CD8-positive, alpha-beta memory T cell (primary cell): ENCODE results near the gene CHCT1. TPM values are rescaled to one million over a fixed set of nuclear protein-coding genes. Genes with fewer than 3 reads are reported as not detected.

ENCODE experiments used
- CTCF ChIA-PET: fragments of 350-600 bp; sonication (Branson Sonifier 250); formaldehyde crosslinking; loops from one replicate; lab custom pipeline; 2021; ENCODE audit warnings: antibody characterized with exemption; lab: Charles Lee
- POLR2A ChIA-PET: fragments of 350-600 bp; sonication (Branson Sonifier 250); formaldehyde crosslinking; loops from one replicate; lab custom pipeline; 2021; ENCODE audit warnings: antibody characterized with exemption; lab: Charles Lee
- DNase-seq, 5 donors: peaks; one replicate each; pipeline versions ENCODE4 v3.0.0 to v3.0.0-alpha.2; 2020 to 2022; ENCODE audit warnings: mixed read lengths in 1 of 5
- H3K27ac ChIP-seq: one replicate; pipeline ENCODE4 v1.7.0; 2013; ENCODE audit warnings: low read depth, mild to moderate bottlenecking, low read length, moderate library complexity
- H3K27me3 ChIP-seq: 2 replicates; pipeline ENCODE4 v1.7.0; 2013; ENCODE audit warnings: low read length, mild to moderate bottlenecking; ENCODE audit not compliant: insufficient read depth, poor library complexity, severe bottlenecking
- H3K36me3 ChIP-seq: 2 replicates; pipeline ENCODE4 v1.7.0; 2013; ENCODE audit warnings: mild to moderate bottlenecking, low read length, moderate library complexity; ENCODE audit not compliant: insufficient read depth
- H3K4me1 ChIP-seq: 2 replicates; pipeline ENCODE4 v1.7.0; 2013; ENCODE audit warnings: mild to moderate bottlenecking, low read length, moderate library complexity; ENCODE audit not compliant: insufficient read depth
- H3K4me3 ChIP-seq: 2 replicates; pipeline ENCODE4 v1.7.0; 2013; ENCODE audit warnings: mild to moderate bottlenecking, low read length
- H3K9me3 ChIP-seq: 2 replicates; pipeline ENCODE4 v1.7.0; 2013; ENCODE audit warnings: mild to moderate bottlenecking, low read length
- H3K27ac Mint-ChIP-seq, 8 donors: one replicate each; pipeline ENCODE4 v1.8.0; 2020 to 2021; ENCODE audit warnings: mixed read lengths in 8 of 8, mild to moderate bottlenecking in 6 of 8, inconsistent platforms in 3 of 8, moderate library complexity in 3 of 8
- H3K27me3 Mint-ChIP-seq, 2 donors: one replicate each; pipeline ENCODE4 v1.8.0; 2020 to 2021; ENCODE audit warnings: mixed read lengths in 2 of 2, mild to moderate bottlenecking in 1 of 2, moderate library complexity in 1 of 2
- H3K36me3 Mint-ChIP-seq, 3 donors: one replicate each; pipeline ENCODE4 v1.8.0; 2020 to 2021; ENCODE audit warnings: mixed read lengths in 3 of 3, inconsistent platforms in 1 of 3, mild to moderate bottlenecking in 1 of 3
- H3K4me1 Mint-ChIP-seq, 3 donors: one replicate each; pipeline ENCODE4 v1.8.0; 2020 to 2021; ENCODE audit warnings: mixed read lengths in 3 of 3, inconsistent platforms in 1 of 3, mild to moderate bottlenecking in 1 of 3
- H3K4me3 Mint-ChIP-seq, 7 donors: one replicate each; pipeline ENCODE4 v1.8.0; 2020 to 2021; ENCODE audit warnings: mixed read lengths in 7 of 7, mild to moderate bottlenecking in 6 of 7, moderate library complexity in 4 of 7, inconsistent platforms in 2 of 7
- H3K9me3 Mint-ChIP-seq, 5 donors: one replicate each; pipeline ENCODE4 v1.8.0; 2020 to 2022; ENCODE audit warnings: mixed read lengths in 5 of 5, mild to moderate bottlenecking in 3 of 5, moderate library complexity in 2 of 5, inconsistent platforms in 1 of 5
- polyA plus RNA-seq: library from polyadenylated mRNA; unstranded; fragments of 300-500 nt; fragmentation: Illumina TruSeq; gene quantifications from one replicate; pipeline ENCODE4 v1.2.3, GENCODE V29; 2021
- total RNA-seq, 2 experiments: library from RNA; stranded (reverse); gene quantifications; one replicate each; pipeline ENCODE4 v1.2.3, GENCODE V29; 2021

CHCT1 gene
- total and polyA plus RNA-seq, 3 experiments from 2014 or later: 0.24 TPM; not detected in 2

- H3K27ac ChIP-seq: no peak overlapping the region
- ChIA-PET POLR2A (no interaction called here), CTCF (no interaction called here)
- H3K27ac Mint-ChIP-seq: peak overlapping the region in 4 of 8 donors; percentile 19 to 46 (median 34)
- peaks cover under 1% of the 10 kb centered on the region for H3K36me3 ChIP-seq
- no peaks in the 10 kb centered on the region for H3K9me3 ChIP-seq
- H3K4me1 ChIP-seq: no peaks in the 10 kb centered on the region
- peaks cover 10 to 16% (median 14%) of the 10 kb centered on the region in 3 donors for H3K4me1 Mint-ChIP-seq
- peaks cover 11 to 59% (median 16%) of the 10 kb centered on the region in 3 donors for H3K36me3 Mint-ChIP-seq
- H3K4me3 Mint-ChIP-seq: no peak overlapping the region
- no peak overlapping the region for H3K4me3 ChIP-seq
- no peaks in the 10 kb centered on the region for H3K27me3 ChIP-seq
- no peak for DNase-seq
- no peaks in the 10 kb centered on the region for H3K27me3 Mint-ChIP-seq
- H3K9me3 Mint-ChIP-seq: no peaks in the 10 kb centered on the region
Measured at GRCh38 chr17:60471451-60471850, 49.2 kb downstream of the CHCT1 start.

DNA sequence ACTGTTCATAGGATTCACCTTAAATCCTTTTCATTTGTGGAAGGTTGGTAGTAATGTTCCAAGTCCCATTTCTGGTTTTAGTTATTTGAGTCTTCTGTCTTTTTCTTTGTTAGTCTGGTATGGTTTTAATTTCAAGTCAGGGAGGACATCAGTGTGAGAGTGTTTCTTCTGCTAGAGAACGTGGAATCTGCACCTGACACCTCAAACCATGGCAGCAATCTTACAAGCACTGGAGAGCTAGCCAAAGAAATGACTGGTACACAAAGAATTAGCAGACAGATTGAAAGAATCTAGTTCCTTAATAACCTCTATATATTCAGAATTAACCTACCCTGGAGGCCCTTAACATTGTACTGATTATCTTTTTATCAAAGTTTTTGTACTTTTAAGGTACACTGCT lies 50.2 kb downstream of the CHCT1 start:
- Histone ChIP-seq H3K9me3 (no peaks in the 10 kb centered on the region), H3K4me1 (no peaks in the 10 kb centered on the region), H3K36me3 (no peaks in the 10 kb centered on the region), H3K4me3 (no peak overlapping the region), H3K27ac (no peak overlapping the region), H3K27me3 (no peaks in the 10 kb centered on the region)
- Mint-ChIP-seq H3K4me3 (no peak overlapping the region), H3K27ac (peak overlapping the region in 2 of 8 donors; percentile 7 to 32), H3K27me3 (no peaks in the 10 kb centered on the region), H3K36me3 (peaks cover 11 to 61% (median 19%) of the 10 kb centered on the region in 3 donors), H3K4me1 (peaks cover 10 to 20% (median 14%) of the 10 kb centered on the region in 3 donors), H3K9me3 (no peaks in the 10 kb centered on the region)
- POLR2A ChIA-PET: no interaction called here
- no peak for DNase-seq
- CTCF ChIA-PET: no interaction called here

DNA sequence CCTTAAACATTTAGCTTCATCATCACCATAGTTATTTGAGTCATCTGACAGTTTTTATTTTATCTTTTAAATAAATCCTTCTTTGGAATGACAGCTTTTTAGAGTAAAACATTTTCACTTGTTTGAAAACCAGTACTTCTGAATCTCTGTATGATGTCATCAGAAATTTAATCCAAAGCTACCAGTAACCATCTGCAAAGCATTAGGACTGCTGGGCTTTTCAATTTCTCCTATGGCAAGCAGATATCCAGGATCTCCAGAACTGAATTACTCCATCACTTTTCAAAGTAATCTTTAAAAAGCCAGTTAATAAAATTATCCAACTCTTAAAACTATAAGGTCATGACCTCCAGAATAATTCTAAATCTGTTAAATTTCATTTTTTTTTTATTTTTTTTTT lies 51.5 kb downstream of the CHCT1 start:
- H3K27me3 Mint-ChIP-seq: no peaks in the 10 kb centered on the region
- DNase-seq: no peak

More for the DNA sequence above, 51.5 kb downstream of the CHCT1 start:
- Histone ChIP-seq H3K27me3 (no peaks in the 10 kb centered on the region), H3K27ac (no peak overlapping the region), H3K4me1 (no peaks in the 10 kb centered on the region), H3K9me3 (no peaks in the 10 kb centered on the region), H3K4me3 (no peak overlapping the region), H3K36me3 (peaks cover 3% of the 10 kb centered on the region)
- H3K36me3 Mint-ChIP-seq: peaks cover 11 to 56% (median 21%) of the 10 kb centered on the region in 3 donors
- no peak overlapping the region for H3K27ac Mint-ChIP-seq
- H3K4me3 Mint-ChIP-seq: no peak overlapping the region
- H3K4me1 Mint-ChIP-seq: peaks cover 10 to 18% (median 14%) of the 10 kb centered on the region in 3 donors
- ChIA-PET CTCF (no interaction called here), POLR2A (no interaction called here)
- no peaks in the 10 kb centered on the region for H3K9me3 Mint-ChIP-seq

Other genes with a start within 250 kb of the CHCT1 start
- 10 to 100 TPM; 23.1 to 24.8 TPM for gene USP32, start 30.4 kb upstream of the CHCT1 start, total RNA-seq
- 8.6 TPM for gene USP32, start 30.4 kb upstream of the CHCT1 start, polyA plus RNA-seq
- 10 to 100 TPM; 27.7 to 29.5 TPM for gene APPBP2, start 103.8 kb downstream of the CHCT1 start, total RNA-seq
- 21.0 TPM for gene APPBP2, start 103.8 kb downstream of the CHCT1 start, polyA plus RNA-seq
- gene PPM1D, start 177.7 kb downstream of the CHCT1 start, total RNA-seq: 10 to 100 TPM; 17.8 to 19.0 TPM
- gene PPM1D, start 177.7 kb downstream of the CHCT1 start, polyA plus RNA-seq: 13.1 TPM